Endothelial cell of umbilical vein (primary cell): Measurements from ENCODE around the gene TNS1. TPM values are rescaled to one million over a fixed set of nuclear protein-coding genes. Genes with fewer than 3 reads are reported as not detected.

Experiments used
- BruUV-seq: library from RNA; stranded (reverse); fragments of 400-500 nt; replicated peaks from 2 replicates; lab custom pipeline; 2021; lab: Mats Ljungman, UMichigan
- CTCF ChIA-PET: fragments of 300-600, 350-600 bp; sonication (Branson Sonifier 250); formaldehyde crosslinking; loops from one replicate; lab custom pipeline; 2021; ENCODE audit warnings: antibody characterized with exemption, inconsistent platforms; lab: Charles Lee
- POLR2A ChIA-PET: fragments of 300-600, 350-600 bp; sonication (Branson Sonifier 250); formaldehyde crosslinking; loops from one replicate; lab custom pipeline; 2021; ENCODE audit warnings: antibody characterized with exemption, inconsistent platforms; lab: Charles Lee
- DNase-seq: peaks from one replicate; pipeline ENCODE4 v3.0.0-alpha.2; 2011; ENCODE audit warnings: low read depth, low spot score
- FAIRE-seq: peaks from 2 replicates; lab custom pipeline; 2011; peaks lifted over from hg19 to GRCh38; lab: Jason Lieb, UNC
- H2AFZ ChIP-seq: 2 replicates; pipeline ENCODE4 v1.6.0; 2012; ENCODE audit warnings: low read depth, low read length, control low read depth, inconsistent platforms
- H3K27ac ChIP-seq: 2 replicates; pipeline ENCODE4 v1.5.1; 2011; ENCODE audit warnings: low read depth, mild to moderate bottlenecking, control low read depth, low read length, moderate library complexity; ENCODE audit not compliant: insufficient read depth
- H3K27me3 ChIP-seq, 2 experiments: 2 replicates each; pipeline versions ENCODE4 v1.6.0 to v1.6.1; 2011; ENCODE audit warnings: low read length in 2 of 2, mixed read lengths in 1 of 2; ENCODE audit not compliant: control insufficient read depth in 2 of 2, insufficient read depth in 2 of 2
- H3K36me3 ChIP-seq, 2 experiments: 2 replicates in 1 of 2; 3 replicates in 1 of 2; pipeline ENCODE4 v1.5.1; 2011; ENCODE audit warnings: low read length in 2 of 2, mild to moderate bottlenecking in 1 of 2, moderate library complexity in 1 of 2; ENCODE audit not compliant: control insufficient read depth in 2 of 2, insufficient read depth in 2 of 2; ENCODE audit errors: extremely low read depth in 1 of 2
- H3K4me1 ChIP-seq: 3 replicates; pipeline ENCODE4 v1.5.1; 2011; ENCODE audit warnings: mild to moderate bottlenecking, low read length; ENCODE audit not compliant: control insufficient read depth, insufficient read depth; ENCODE audit errors: extremely low read depth
- H3K4me2 ChIP-seq: 2 replicates; pipeline ENCODE4 v1.6.1; 2011; ENCODE audit warnings: low read length, control low read depth, mixed read lengths; ENCODE audit not compliant: insufficient read depth
- H3K4me3 ChIP-seq, 3 experiments: fragments of 200-600 bp in 1 of 3; sonication (generic), shearing (Covaris generic) in 1 of 3; replicated peaks in 1 of 3; 2 replicates each; pipeline ENCODE4 v1.5.1; 2011 to 2016; ENCODE audit warnings: control low read depth in 3 of 3, low read length in 3 of 3, mild to moderate bottlenecking in 2 of 3, inconsistent platforms in 1 of 3, low read depth in 1 of 3, moderate library complexity in 1 of 3; ENCODE audit not compliant: insufficient read depth in 1 of 3
- H3K79me2 ChIP-seq: 2 replicates; pipeline ENCODE4 v1.6.0; 2012; ENCODE audit warnings: low read length, inconsistent platforms; ENCODE audit not compliant: control insufficient read depth, insufficient read depth
- H3K9ac ChIP-seq: replicated peaks from 2 replicates; pipeline ENCODE3; 2011; ENCODE audit warnings: low read length, control low read depth; ENCODE audit not compliant: insufficient read depth; ENCODE audit errors: extremely low read depth
- H3K9me1 ChIP-seq: replicated peaks from 3 replicates; pipeline ENCODE4 v1.6.0; 2011; ENCODE audit warnings: mild to moderate bottlenecking, low read length; ENCODE audit not compliant: control insufficient read depth, insufficient read depth; ENCODE audit errors: extremely low read depth
- H3K9me3 ChIP-seq: replicated peaks from 2 replicates; pipeline ENCODE4 v1.5.1; 2012; ENCODE audit warnings: low read length, inconsistent platforms; ENCODE audit not compliant: control insufficient read depth, insufficient read depth
- H4K20me1 ChIP-seq: replicated peaks from 2 replicates; pipeline ENCODE3; 2011; ENCODE audit warnings: mild to moderate bottlenecking, low read length; ENCODE audit not compliant: control insufficient read depth, insufficient read depth; ENCODE audit errors: extremely low read depth
- EZH2 ChIP-seq: IDR thresholded peaks from 2 replicates; pipeline ENCODE4 v1.6.1; 2012; ENCODE audit warnings: borderline replicate concordance, low read depth, mild to moderate bottlenecking, moderate library complexity, low read length, inconsistent platforms; ENCODE audit not compliant: severe bottlenecking
- FOS ChIP-seq: IDR thresholded peaks from 2 replicates; pipeline ENCODE4 v1.6.1; 2011; ENCODE audit warnings: mild to moderate bottlenecking, low read length, moderate library complexity, borderline replicate concordance; ENCODE audit not compliant: insufficient read depth
- GATA2 ChIP-seq: IDR thresholded peaks from 2 replicates; pipeline ENCODE4 v1.7.0; 2011; ENCODE audit warnings: low read depth, mild to moderate bottlenecking, moderate library complexity, mixed read lengths, low read length; ENCODE audit not compliant: insufficient read length, insufficient read depth
- JUN ChIP-seq: IDR thresholded peaks from 2 replicates; pipeline ENCODE4 v1.6.1; 2011; ENCODE audit warnings: borderline replicate concordance, low read depth; ENCODE audit not compliant: insufficient read length, insufficient read depth
- MYC ChIP-seq: IDR thresholded peaks from one replicate; pipeline ENCODE4 v1.6.1; 2011; ENCODE audit warnings: mild to moderate bottlenecking, low read depth, low read length
- POLR2A ChIP-seq: IDR thresholded peaks from 2 replicates; pipeline ENCODE4 v1.6.1; 2012; ENCODE audit warnings: low read depth, mild to moderate bottlenecking, control low read depth, low read length
- POLR2AphosphoS5 ChIP-seq: IDR thresholded peaks from 2 replicates; pipeline ENCODE4 v1.6.1; 2012; ENCODE audit warnings: low read depth, mild to moderate bottlenecking, control low read depth, low read length, moderate library complexity; ENCODE audit not compliant: insufficient read depth
- dilution Hi-C: fragments of 300-500 bp; cut with MboI; formaldehyde crosslinking; loops from one replicate; pipeline ENCODE4 v1.15.0; 2019; ENCODE audit warnings: low sequenced_read_pairs; ENCODE audit not compliant: extremely low pct_ligation_motif_present
- intact Hi-C: fragments of 100-400 bp; cut with micrococcal nuclease; formaldehyde crosslinking; loops from one replicate; pipeline ENCODE4 v1.10.0; 2022
- polyA plus RNA-seq, 4 experiments: library from polyadenylated mRNA; depleted of rRNA in 3 of 4; stranded (reverse) in 3 of 4; unstranded in 1 of 4; fragments of >200 nt; gene quantifications; 2 replicates each; pipeline versions ENCODE4 v1.2.1 to v1.2.3, GENCODE V29; 2011 to 2012; ENCODE audit warnings: missing spikeins in 1 of 4
- total RNA-seq: library from RNA; stranded (reverse); gene quantifications from 2 replicates; pipeline ENCODE4 v1.2.3, GENCODE V29; 2021
- TF ChIP-seq, protein P1 (sequence below), 2 donors: IDR thresholded peaks; 1 replicate in 1 of 2; 2 replicates in 1 of 2; pipeline ENCODE4 v1.5.1; 2011; ENCODE audit warnings: low read length in 2 of 2, mild to moderate bottlenecking in 2 of 2, moderate library complexity in 2 of 2, control low read depth in 1 of 2, inconsistent platforms in 1 of 2, low read depth in 1 of 2; ENCODE audit not compliant: insufficient read depth in 1 of 2; ENCODE audit errors: extremely low read depth in 1 of 2
- TF ChIP-seq, protein P2 (sequence below): IDR thresholded peaks from 2 replicates; pipeline ENCODE4 v1.6.1; 2011; ENCODE audit not compliant: insufficient read depth, insufficient read length

TNS1 gene
- total and polyA plus RNA-seq, 2 donors (not counting 3 experiments of a cell fraction or from before 2014, with no cell fraction given) = 11.0 to 52.1 TPM

DNA sequence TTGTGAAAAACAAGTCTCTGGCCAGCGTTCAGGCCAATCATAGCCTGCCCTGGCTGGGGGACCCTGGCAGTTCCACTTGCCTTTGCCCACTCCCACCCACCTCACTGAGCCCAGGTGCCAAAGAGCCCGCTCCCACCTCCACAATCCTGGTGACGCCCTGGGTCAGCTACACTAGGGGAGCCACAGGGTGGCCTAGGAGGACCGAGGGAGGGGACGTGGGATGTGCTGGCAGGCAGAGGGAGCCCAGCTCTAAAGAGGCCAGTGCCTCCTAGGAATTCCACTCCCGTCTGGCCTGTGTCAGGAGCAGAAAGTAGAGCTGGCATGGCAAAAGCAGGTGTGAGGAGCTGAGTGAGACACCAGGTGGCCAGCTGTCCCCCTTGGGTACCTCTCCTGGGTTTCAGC is 49.3 kb downstream of the TNS1 start:
- H3K27ac ChIP-seq = no peak overlapping the region
- no peak overlapping the region for H3K4me2 ChIP-seq
- no peaks in the 10 kb centered on the region for H3K79me2 ChIP-seq
- no peak overlapping the region for H3K4me3 ChIP-seq
- TF ChIP-seq EZH2 = no peak
- TF ChIP-seq POLR2AphosphoS5 = no peak
- no peak for TF ChIP-seq POLR2A
- TF ChIP-seq, protein P1, sequence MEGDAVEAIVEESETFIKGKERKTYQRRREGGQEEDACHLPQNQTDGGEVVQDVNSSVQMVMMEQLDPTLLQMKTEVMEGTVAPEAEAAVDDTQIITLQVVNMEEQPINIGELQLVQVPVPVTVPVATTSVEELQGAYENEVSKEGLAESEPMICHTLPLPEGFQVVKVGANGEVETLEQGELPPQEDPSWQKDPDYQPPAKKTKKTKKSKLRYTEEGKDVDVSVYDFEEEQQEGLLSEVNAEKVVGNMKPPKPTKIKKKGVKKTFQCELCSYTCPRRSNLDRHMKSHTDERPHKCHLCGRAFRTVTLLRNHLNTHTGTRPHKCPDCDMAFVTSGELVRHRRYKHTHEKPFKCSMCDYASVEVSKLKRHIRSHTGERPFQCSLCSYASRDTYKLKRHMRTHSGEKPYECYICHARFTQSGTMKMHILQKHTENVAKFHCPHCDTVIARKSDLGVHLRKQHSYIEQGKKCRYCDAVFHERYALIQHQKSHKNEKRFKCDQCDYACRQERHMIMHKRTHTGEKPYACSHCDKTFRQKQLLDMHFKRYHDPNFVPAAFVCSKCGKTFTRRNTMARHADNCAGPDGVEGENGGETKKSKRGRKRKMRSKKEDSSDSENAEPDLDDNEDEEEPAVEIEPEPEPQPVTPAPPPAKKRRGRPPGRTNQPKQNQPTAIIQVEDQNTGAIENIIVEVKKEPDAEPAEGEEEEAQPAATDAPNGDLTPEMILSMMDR (IDR thresholded peaks at IDR 0.05; ENCODE audit: extremely low read depth in 1 of 2, insufficient read depth in 1 of 2, low read depth in 1 of 2, low read length in 2 of 2) = no peak
- no peak for TF ChIP-seq MYC
- no peak for TF ChIP-seq JUN
- TF ChIP-seq, protein P2, sequence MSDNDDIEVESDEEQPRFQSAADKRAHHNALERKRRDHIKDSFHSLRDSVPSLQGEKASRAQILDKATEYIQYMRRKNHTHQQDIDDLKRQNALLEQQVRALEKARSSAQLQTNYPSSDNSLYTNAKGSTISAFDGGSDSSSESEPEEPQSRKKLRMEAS = no peak
- no peak for TF ChIP-seq FOS
- no peak for TF ChIP-seq GATA2
- H4K20me1 ChIP-seq = no peaks in the 10 kb centered on the region
- no peak overlapping the region for H2AFZ ChIP-seq
- no peaks in the 10 kb centered on the region for H3K9me1 ChIP-seq
- no peaks in the 10 kb centered on the region for H3K4me1 ChIP-seq
- H3K9me3 ChIP-seq = no peaks in the 10 kb centered on the region
- H3K9ac ChIP-seq = no peak overlapping the region
- ChIA-PET CTCF (interaction anchor here (0.8 to 2.4 kb wide), 3 partner anchors 10 to 168 kb away, joined by 3 to 8 read pairs (median 3); no protein-coding TSS in a partner anchor), POLR2A (no interaction called here)
- BruUV-seq = no TSS peak
- no peaks in the 10 kb centered on the region for H3K27me3 ChIP-seq
- dilution Hi-C loops (no loop called here), intact Hi-C loops (no loop called here)
- FAIRE-seq (no peak), DNase-seq (no peak)
- H3K36me3 ChIP-seq = no peaks in the 10 kb centered on the region
